Ovary (tissue), 9 donors: ENCODE results near the gene CDC16. TPM values are rescaled to one million over a fixed set of nuclear protein-coding genes. Genes with fewer than 3 reads are reported as not detected.

Experiments
- DNase-seq, 5 donors: peaks; one replicate each; pipeline ENCODE4 v3.0.0-alpha.2; 2019 to 2020
- H3K27ac ChIP-seq, 2 donors: fragments of 200-600 bp; one replicate each; pipeline versions ENCODE4 v1.5.1 to v1.8.0; 2019 to 2022
- H3K27me3 ChIP-seq: fragments of 200-600 bp; one replicate; pipeline ENCODE4 v1.8.0; 2022
- H3K36me3 ChIP-seq: fragments of 200-600 bp; sonication (generic); one replicate; pipeline ENCODE4 v1.5.1; 2019
- H3K4me1 ChIP-seq: one replicate; pipeline ENCODE4 v1.8.1; 2013; ENCODE audit warnings: mild to moderate bottlenecking, moderate library complexity; ENCODE audit not compliant: insufficient read depth
- H3K4me3 ChIP-seq: fragments of 200-600 bp; sonication (generic); one replicate; pipeline ENCODE4 v1.5.1; 2017
- H3K9me3 ChIP-seq, 2 donors: fragments of 200-600 bp in 1 of 2; sonication (generic) in 1 of 2; one replicate each; pipeline versions ENCODE4 v1.5.1 to v1.8.1; 2013 to 2019; ENCODE audit warnings: mild to moderate bottlenecking in 1 of 2, moderate library complexity in 1 of 2
- CTCF ChIP-seq, 3 donors: fragments of 450-650 bp in 2 of 3; fragments of 200-600 bp in 1 of 3; IDR thresholded peaks; one replicate each; pipeline versions ENCODE4 v1.5.1 to v1.8.0; 2016 to 2022; ENCODE audit warnings: antibody characterized with exemption in 3 of 3, mild to moderate bottlenecking in 1 of 3
- EP300 ChIP-seq: sonication (generic); formaldehyde crosslinking; IDR thresholded peaks from one replicate; pipeline ENCODE4 v1.6.1; 2017; ENCODE audit warnings: antibody characterized with exemption
- POLR2A ChIP-seq: fragments of 450-650 bp; IDR thresholded peaks from one replicate; pipeline ENCODE4 v1.6.1; 2017; ENCODE audit warnings: antibody characterized with exemption, mild to moderate bottlenecking, moderate library complexity
- WGBS, 3 donors: extraction: QIAGEN DNeasy Blood & Tissue Kit in 1 of 3; methylation state at CpG; one replicate each; pipeline versions ENCODE4 v1.1.5 to v1.1.7; 2013 to 2017; 5-methylcytosine and 5-hydroxymethylcytosine counted together
- intact Hi-C, 4 donors: fragments of 100-400 bp; cut with DNase I; formaldehyde crosslinking; loops; one replicate each; pipeline versions ENCODE4 v1.11.0 to v1.15.1; 2022 to 2023
- polyA plus RNA-seq, 2 donors: library from polyadenylated mRNA; stranded (reverse); fragments of 200-250 nt in 1 of 2; fragments of 350-450 nt in 1 of 2; fragmentation: Illumina TruSeq in 1 of 2; extraction: RNeasy Lipid Tissue Mini Kit (QIAGEN cat#74804) in 1 of 2; gene quantifications; one replicate each; pipeline ENCODE4 v1.2.3, GENCODE V29; 2013 to 2014
- total RNA-seq, 7 donors: library from RNA; depleted of rRNA in 2 of 7; stranded (reverse); fragments of >200 nt in 2 of 7; fragmentation: NEBNext Ultra II Directional in 3 of 7; extraction: Animal tissue kit (Norgen Biotek cat#: 25700) in 3 of 7; gene quantifications; one replicate each; pipeline versions ENCODE4 v1.1.0 to v1.2.4, GENCODE V29; 2016 to 2023
- donor health status: DM: no; HTN: no; CAD: no; lungs with moderate emphysema.
- donor health status: DM: no; HTN: no; CAD: no.
- donor health status: Bipolar disorder and iron deficiency.
- donor health status: DM: yes; HTN: yes; CAD: no.
- donor health status: DM: no; HTN: no; CAD: no.
- donor health status: DM: yes; HTN: yes; CAD: no.

Gene CDC16
- total and polyA plus RNA-seq, 9 donors = 42.0 to 88.8 (median 55.2) TPM

GRCh38 chr13:114226699-114227323 lies 7.9 kb upstream of the CDC16 start:
- no peak overlapping the region for H3K4me3 ChIP-seq
- intact Hi-C loops = loop anchor here (2.0 to 5.0 kb wide), 4 partner anchors 200 to 415 kb away; no protein-coding TSS in a partner anchor
- H3K4me1 ChIP-seq = no peaks in the 10 kb centered on the region
- peak; percentile 69 to 91 (median 91) for TF ChIP-seq CTCF (IDR thresholded peaks at IDR 0.05)
- TF ChIP-seq POLR2A = no peak
- WGBS, 3 donors = 3 to 5% (median 3%) methylated on average over 19 of the region's 19 CpGs
- no peaks in the 10 kb centered on the region for H3K36me3 ChIP-seq
- H3K27me3 ChIP-seq = no peaks in the 10 kb centered on the region
- no peak overlapping the region for H3K27ac ChIP-seq
- no peaks in the 10 kb centered on the region for H3K9me3 ChIP-seq
- DNase-seq = peak; percentile 73 to 88 (median 86)

- Histone ChIP-seq H3K27me3 (no peaks in the 10 kb centered on the region), H3K9me3 (no peaks in the 10 kb centered on the region), H3K36me3 (no peaks in the 10 kb centered on the region), H3K4me1 (no peaks in the 10 kb centered on the region), H3K4me3 (no peak overlapping the region), H3K27ac (no peak overlapping the region)
- 70 to 83% (median 78%) methylated on average over 2 of the region's 2 CpGs for WGBS, 3 donors
- TF ChIP-seq CTCF (IDR thresholded peaks at IDR 0.05) (no peak), POLR2A (no peak), EP300 (no peak)
- DNase-seq = no peak
- intact Hi-C loops = loop anchor here (2.0 to 5.0 kb wide), 4 partner anchors 200 to 415 kb away; no protein-coding TSS in a partner anchor
These were observed 7.2 kb upstream of the CDC16 start for GRCh38 chr13:114227528-114227927.

- Histone ChIP-seq H3K27me3 (no peaks in the 10 kb centered on the region), H3K27ac (no peak overlapping the region), H3K9me3 (no peaks in the 10 kb centered on the region), H3K4me3 (no peak overlapping the region), H3K4me1 (no peaks in the 10 kb centered on the region), H3K36me3 (no peaks in the 10 kb centered on the region)
- no peak for DNase-seq
- 51 to 61% (median 54%) methylated on average over 9 of the region's 9 CpGs for WGBS, 3 donors
- TF ChIP-seq POLR2A = no peak
- TF ChIP-seq EP300 = no peak
- no peak for TF ChIP-seq CTCF (IDR thresholded peaks at IDR 0.05)
- intact Hi-C loops = loop anchor here in 2 of 4 donors (5.0 kb wide), 3 partner anchors 201 to 416 kb away; no protein-coding TSS in a partner anchor
These were observed 6.5 kb upstream of the CDC16 start for GRCh38 chr13:114228176-114228575.

GRCh38 chr13:114229506-114229905 lies 5.2 kb upstream of the CDC16 start:
- intact Hi-C loops = loop anchor here in 2 of 4 donors (5.0 kb wide), 3 partner anchors 202 to 417 kb away; no protein-coding TSS in a partner anchor
- no peak for TF ChIP-seq POLR2A
- no peak for TF ChIP-seq EP300
- TF ChIP-seq CTCF (IDR thresholded peaks at IDR 0.05) = no peak
- WGBS, 3 donors = 9 to 38% (median 18%) methylated on average over 4 of the region's 4 CpGs
- H3K36me3 ChIP-seq = no peaks in the 10 kb centered on the region
- no peaks in the 10 kb centered on the region for H3K9me3 ChIP-seq
- no peak overlapping the region for H3K27ac ChIP-seq
- H3K4me3 ChIP-seq = no peak overlapping the region
- no peaks in the 10 kb centered on the region for H3K4me1 ChIP-seq
- no peaks in the 10 kb centered on the region for H3K27me3 ChIP-seq
- DNase-seq = no peak
